ENCODE measurements around the gene GSTM5. TPM values are rescaled to one million over a fixed set of nuclear protein-coding genes. Genes with fewer than 3 reads are reported as not detected.
A peak's percentile ranks its signal among the peaks of the same experiment; 100 is the strongest.

GSTM5 gene
- total and polyA plus RNA-seq, 2 of the 13 experiments (the other 11 are each of a cell fraction or from before 2014, with no cell fraction given) = not detected

GRCh38 chr1:109739738-109740614 is 27.9 kb downstream of the GSTM5 start (continued):
- no peak for TF ChIP-seq YEATS2 (CRISPR knock-in tag; IDR thresholded peaks at IDR 0.05; ENCODE audit: borderline replicate concordance)
- TF ChIP-seq ZNF329 (CRISPR knock-in tag; IDR thresholded peaks at IDR 0.05; ENCODE audit: low read depth) = no peak; the same call in 1 of the 2 replicates
- TF ChIP-seq NR2F2 (IDR thresholded peaks at IDR 0.05; ENCODE audit: borderline replicate concordance, low read depth) = no peak
- TF ChIP-seq PCBP1 (IDR thresholded peaks at IDR 0.05; ENCODE audit: borderline replicate concordance, low read depth, low read length) = no peak
- no peak for TF ChIP-seq ZNF766 (CRISPR knock-in tag; IDR thresholded peaks at IDR 0.05; ENCODE audit: borderline replicate concordance)
- TF ChIP-seq ZMAT3 (CRISPR knock-in tag; conservative IDR thresholded peaks at IDR 0.05) = peak; percentile 1; the same call in 1 of the 2 replicates
- TF ChIP-seq ZNF225 (CRISPR knock-in tag; IDR thresholded peaks at IDR 0.05) = no peak; the same call in 1 of the 2 replicates
- TF ChIP-seq NFRKB (IDR thresholded peaks at IDR 0.05) = no peak
- peak; percentile 40; the same call in 1 of the 2 replicates for TF ChIP-seq MLX (CRISPR knock-in tag; IDR thresholded peaks at IDR 0.05)
- TF ChIP-seq MAZ (IDR thresholded peaks at IDR 0.05; ENCODE audit: borderline replicate concordance, low read depth, low read length) = peak; percentile 89
- peak; percentile 94 for TF ChIP-seq MAZ (CRISPR knock-in tag; IDR thresholded peaks at IDR 0.05; ENCODE audit: low read depth)
- peak; percentile 46 for TF ChIP-seq MTA1 (CRISPR knock-in tag; IDR thresholded peaks at IDR 0.05; ENCODE audit: borderline replicate concordance)
- TF ChIP-seq NFATC3 (CRISPR knock-in tag; IDR thresholded peaks at IDR 0.05) = 0 out of 2 replicates have a peak, but pooled peaks have one; percentile 27
- TF ChIP-seq MAX (IDR thresholded peaks at IDR 0.05) = peak; percentile 46; the same call in 1 of the 2 replicates
- TF ChIP-seq GZF1 (CRISPR knock-in tag; IDR thresholded peaks at IDR 0.05) = 0 out of 2 replicates have a peak, but pooled peaks have one; percentile 38
- no peak for TF ChIP-seq JUN (CRISPR knock-in tag; IDR thresholded peaks at IDR 0.05)
- TF ChIP-seq YEATS4 (CRISPR knock-in tag; IDR thresholded peaks at IDR 0.05; ENCODE audit: borderline replicate concordance) = no peak
- no peak for TF ChIP-seq PLRG1 (conservative IDR thresholded peaks at IDR 0.05)
- TF ChIP-seq MLLT10 (CRISPR knock-in tag; IDR thresholded peaks at IDR 0.05) = no peak
- TF ChIP-seq SMAD9 (CRISPR knock-in tag; IDR thresholded peaks at IDR 0.05) = no peak
- no peak for TF ChIP-seq ZFP82 (CRISPR knock-in tag; IDR thresholded peaks at IDR 0.05; ENCODE audit: borderline replicate concordance)
- TF ChIP-seq SUZ12 (IDR thresholded peaks at IDR 0.05; ENCODE audit: low read depth, low read length) = no peak
- no peak for TF ChIP-seq POLR2AphosphoS2 (IDR thresholded peaks at IDR 0.05; ENCODE audit: low read depth, low read length)
- TF ChIP-seq PREB (CRISPR knock-in tag; IDR thresholded peaks at IDR 0.05) = no peak
- TF ChIP-seq SCMH1 (CRISPR knock-in tag; IDR thresholded peaks at IDR 0.05; ENCODE audit: borderline replicate concordance) = no peak
- TF ChIP-seq ZNF275 (CRISPR knock-in tag; IDR thresholded peaks at IDR 0.05; ENCODE audit: borderline replicate concordance) = no peak
- TF ChIP-seq HNRNPLL (IDR thresholded peaks at IDR 0.05; ENCODE audit: low read depth, low read length, poor library complexity, severe bottlenecking) = peak; percentile 83
- TF ChIP-seq ZNF10 (CRISPR knock-in tag; IDR thresholded peaks at IDR 0.05; ENCODE audit: borderline replicate concordance, low read depth) = no peak
- no peak for TF ChIP-seq ZNF234 (CRISPR knock-in tag; conservative IDR thresholded peaks at IDR 0.05)

All from HepG2 (cell line).